IMR-90 (cell line): Measurements from ENCODE around the gene PPP1R12B. TPM values are rescaled to one million over a fixed set of nuclear protein-coding genes. Genes with fewer than 3 reads are reported as not detected.
A peak's percentile ranks its signal among the peaks of the same experiment; 100 is the strongest.

ENCODE experiments used
- ATAC-seq: fragments of 200-7000 bp; cut with Tn5 transposase; 2 replicates; pipeline ENCODE4 v1.9.1; 2020; ENCODE audit warnings: low read depth, mild to moderate bottlenecking, moderate library complexity
- BruUV-seq: library from RNA; stranded (reverse); fragments of 400-500 nt; replicated peaks from 2 replicates; lab custom pipeline; 2021; lab: Mats Ljungman, UMichigan
- CTCF ChIA-PET: fragments of 300-600 bp; formaldehyde crosslinking; extraction: SDS; loops from one replicate; lab custom pipeline; 2021; ENCODE audit warnings: antibody characterized with exemption; lab: Yijun Ruan, JAX
- POLR2A ChIA-PET: fragments of 300-600 bp; sonication (Branson Sonifier 250); formaldehyde crosslinking; loops from one replicate; lab custom pipeline; 2022; ENCODE audit warnings: antibody characterized with exemption; ENCODE audit not compliant: unreplicated experiment; lab: Charles Lee
- DNase-seq: peaks from one replicate; pipeline ENCODE4 v3.0.0; 2013
- H2AFZ ChIP-seq: replicated peaks from 2 replicates; pipeline ENCODE3; 2013; ENCODE audit warnings: low read length, mild to moderate bottlenecking; ENCODE audit not compliant: poor library complexity
- H2AK5ac ChIP-seq: 2 replicates; pipeline ENCODE4 v1.6.1; 2013; ENCODE audit warnings: low read depth, low read length, inconsistent platforms
- H2AK9ac ChIP-seq: replicated peaks from 2 replicates; pipeline ENCODE3; 2013; ENCODE audit warnings: mild to moderate bottlenecking, low read depth, low read length, moderate library complexity; ENCODE audit not compliant: poor library complexity
- H2BK120ac ChIP-seq: 2 replicates; pipeline ENCODE4 v1.6.1; 2013; ENCODE audit warnings: low read depth, low read length, inconsistent platforms
- H2BK15ac ChIP-seq: 3 replicates; pipeline ENCODE4 v1.6.1; 2013; ENCODE audit warnings: low read depth, low read length, inconsistent platforms
- H2BK20ac ChIP-seq: 2 replicates; pipeline ENCODE4 v1.6.1; 2013; ENCODE audit warnings: low read depth, mild to moderate bottlenecking, inconsistent platforms, low read length, moderate library complexity
- H2BK5ac ChIP-seq: 2 replicates; pipeline ENCODE4 v1.6.1; 2013; ENCODE audit warnings: mild to moderate bottlenecking, low read depth, low read length, inconsistent platforms; ENCODE audit not compliant: poor library complexity, severe bottlenecking
- H3K14ac ChIP-seq: replicated peaks from 2 replicates; pipeline ENCODE4 v1.6.1; 2013; ENCODE audit warnings: low read depth, low read length, inconsistent platforms
- H3K18ac ChIP-seq: 2 replicates; pipeline ENCODE4 v1.6.1; 2013; ENCODE audit warnings: low read depth, low read length, control low read depth
- H3K23ac ChIP-seq: 2 replicates; pipeline ENCODE4 v1.6.1; 2013; ENCODE audit warnings: low read depth, low read length, inconsistent platforms
- H3K27ac ChIP-seq: 2 replicates; pipeline ENCODE4 v1.5.1; 2013; ENCODE audit warnings: mild to moderate bottlenecking, control low read depth, low read length; ENCODE audit not compliant: insufficient read depth
- H3K27me3 ChIP-seq: 2 replicates; pipeline ENCODE4 v1.6.1; 2013; ENCODE audit warnings: low read length; ENCODE audit not compliant: control insufficient read depth, insufficient read depth
- H3K36me3 ChIP-seq: 2 replicates; pipeline ENCODE4 v1.6.1; 2013; ENCODE audit warnings: low read length, mixed read lengths; ENCODE audit not compliant: control insufficient read depth, insufficient read depth
- H3K4ac ChIP-seq: 2 replicates; pipeline ENCODE4 v1.6.1; 2013; ENCODE audit warnings: low read depth, low read length, inconsistent platforms
- H3K4me1 ChIP-seq: 2 replicates; pipeline ENCODE4 v1.6.1; 2013; ENCODE audit warnings: low read length, mixed read lengths; ENCODE audit not compliant: control insufficient read depth, insufficient read depth
- H3K4me2 ChIP-seq: 2 replicates; pipeline ENCODE4 v1.6.1; 2013; ENCODE audit warnings: low read depth, mild to moderate bottlenecking, control low read depth, low read length, moderate library complexity
- H3K4me3 ChIP-seq: 2 replicates; pipeline ENCODE4 v1.5.1; 2013; ENCODE audit warnings: low read depth, mild to moderate bottlenecking, control low read depth, low read length, moderate library complexity; ENCODE audit not compliant: insufficient read depth
- H3K56ac ChIP-seq: 2 replicates; pipeline ENCODE4 v1.6.1; 2013; ENCODE audit warnings: low read length, inconsistent platforms; ENCODE audit not compliant: insufficient read depth; ENCODE audit errors: extremely low read depth
- H3K79me1 ChIP-seq, 2 experiments: 2 replicates each; pipeline ENCODE4 v1.6.1; 2013; ENCODE audit warnings: low read length in 2 of 2, inconsistent platforms in 1 of 2, low read depth in 1 of 2
- H3K9ac ChIP-seq: 2 replicates; pipeline ENCODE4 v1.6.1; 2013; ENCODE audit warnings: low read depth, low read length, control low read depth
- H3K9me1 ChIP-seq: 2 replicates; pipeline ENCODE4 v1.6.1; 2013; ENCODE audit warnings: low read length, inconsistent platforms; ENCODE audit not compliant: insufficient read depth
- H3K9me3 ChIP-seq: 2 replicates; pipeline ENCODE4 v1.6.1; 2013; ENCODE audit warnings: low read length; ENCODE audit not compliant: control insufficient read depth, insufficient read depth
- H4K20me1 ChIP-seq: 2 replicates; pipeline ENCODE4 v1.6.1; 2013; ENCODE audit warnings: low read length, inconsistent platforms; ENCODE audit not compliant: insufficient read depth
- H4K5ac ChIP-seq: 2 replicates; pipeline ENCODE4 v1.6.1; 2013; ENCODE audit warnings: mild to moderate bottlenecking, low read depth, low read length, control low read depth
- H4K8ac ChIP-seq, 2 experiments: 2 replicates each; pipeline ENCODE4 v1.6.1; 2013; ENCODE audit warnings: low read depth in 2 of 2, low read length in 2 of 2, control low read depth in 1 of 2, inconsistent platforms in 1 of 2
- H4K91ac ChIP-seq: 2 replicates; pipeline ENCODE4 v1.6.1; 2013; ENCODE audit warnings: low read depth, low read length, inconsistent platforms; ENCODE audit not compliant: insufficient read depth
- BHLHE40 ChIP-seq: fragments of 150-350 bp; IDR thresholded peaks from 2 replicates; pipeline ENCODE4 v1.6.1; 2016; ENCODE audit warnings: mild to moderate bottlenecking, low read depth, low read length
- CEBPB ChIP-seq: IDR thresholded peaks from 2 replicates; pipeline ENCODE4 v1.6.1; 2012; ENCODE audit warnings: low read depth, low read length, improper control_type of control experiment
- CHD1 ChIP-seq: IDR thresholded peaks from 2 replicates; pipeline ENCODE4 v1.6.1; 2012; ENCODE audit warnings: low read depth, low read length, improper control_type of control experiment
- FOS ChIP-seq: fragments of 150-350 bp; IDR thresholded peaks from 2 replicates; pipeline ENCODE4 v1.6.1; 2016; ENCODE audit warnings: low read depth, low read length
- MAFK ChIP-seq: IDR thresholded peaks from 2 replicates; pipeline ENCODE4 v1.6.1; 2012; ENCODE audit warnings: low read depth, low read length, improper control_type of control experiment
- MXI1 ChIP-seq: IDR thresholded peaks from 2 replicates; pipeline ENCODE4 v1.6.1; 2012; ENCODE audit warnings: low read depth, mild to moderate bottlenecking, low read length, moderate library complexity, borderline replicate concordance
- POLR2A ChIP-seq: IDR thresholded peaks from 2 replicates; pipeline ENCODE4 v1.6.1; 2012; ENCODE audit warnings: mild to moderate bottlenecking, low read depth, low read length
- RAD21 ChIP-seq: IDR thresholded peaks from 2 replicates; pipeline ENCODE4 v1.6.1; 2012; ENCODE audit warnings: low read length, improper control_type of control experiment
- RCOR1 ChIP-seq: IDR thresholded peaks from 2 replicates; pipeline ENCODE4 v1.6.1; 2012; ENCODE audit warnings: mild to moderate bottlenecking, low read length, improper control_type of control experiment; ENCODE audit not compliant: insufficient replicate concordance
- RFX5 ChIP-seq: IDR thresholded peaks from 2 replicates; pipeline ENCODE4 v1.8.0; 2012; ENCODE audit warnings: low read depth, mild to moderate bottlenecking, low read length, moderate library complexity
- WGBS, 2 experiments: methylation state at CpG; one replicate each; pipeline versions ENCODE4 v1.1.5 to v1.1.7; 2013; ENCODE audit warnings: missing lambda C conversion rate in 2 of 2; ENCODE audit not compliant: insufficient read length in 1 of 2; ENCODE audit errors: extremely low coverage in 2 of 2; 5-methylcytosine and 5-hydroxymethylcytosine counted together
- dilution Hi-C: fragments of 300-500 bp; cut with HindIII; formaldehyde crosslinking; loops from one replicate; pipeline ENCODE4 v1.14.3; 2018; ENCODE audit warnings: low sequenced_read_pairs; ENCODE audit not compliant: unreplicated experiment
- in situ Hi-C: fragments of 300-500 bp; cut with MboI; formaldehyde crosslinking; loops from 3 replicates; pipeline ENCODE4 v1.14.3; 2019; ENCODE audit warnings: low sequenced_read_pairs, inconsistent platforms, mixed read lengths
- intact Hi-C: fragments of 100-400 bp; cut with micrococcal nuclease; formaldehyde crosslinking; loops from 2 replicates; pipeline ENCODE4 v1.10.0; 2022
- polyA plus RNA-seq, 3 experiments: library from polyadenylated mRNA; depleted of rRNA; stranded (reverse); fragments of >200 nt; gene quantifications; 2 replicates each; pipeline ENCODE4 v1.2.3, GENCODE V29; 2012; ENCODE audit warnings: low replicate concordance in 1 of 3
- total RNA-seq: library from RNA; depleted of rRNA; stranded (reverse); fragments of >200 nt; gene quantifications from 2 replicates; pipeline ENCODE4 v1.2.3, GENCODE V29; 2012
- TF ChIP-seq, protein P1 (sequence below): fragments of 150-350 bp; IDR thresholded peaks from 2 replicates; pipeline ENCODE4 v1.6.1; 2017; ENCODE audit warnings: mild to moderate bottlenecking, antibody characterized with exemption, low read length, low read depth
- TF ChIP-seq, protein P2 (sequence below): fragments of 150-350 bp; IDR thresholded peaks from 2 replicates; pipeline ENCODE4 v1.6.1; 2016; ENCODE audit warnings: low read depth, mild to moderate bottlenecking, low read length, moderate library complexity, borderline replicate concordance

Gene PPP1R12B
- total and polyA plus RNA-seq, 2 of the 4 experiments (the other 2 are of a cell fraction), result 8.5 to 12.0 TPM

DNA sequence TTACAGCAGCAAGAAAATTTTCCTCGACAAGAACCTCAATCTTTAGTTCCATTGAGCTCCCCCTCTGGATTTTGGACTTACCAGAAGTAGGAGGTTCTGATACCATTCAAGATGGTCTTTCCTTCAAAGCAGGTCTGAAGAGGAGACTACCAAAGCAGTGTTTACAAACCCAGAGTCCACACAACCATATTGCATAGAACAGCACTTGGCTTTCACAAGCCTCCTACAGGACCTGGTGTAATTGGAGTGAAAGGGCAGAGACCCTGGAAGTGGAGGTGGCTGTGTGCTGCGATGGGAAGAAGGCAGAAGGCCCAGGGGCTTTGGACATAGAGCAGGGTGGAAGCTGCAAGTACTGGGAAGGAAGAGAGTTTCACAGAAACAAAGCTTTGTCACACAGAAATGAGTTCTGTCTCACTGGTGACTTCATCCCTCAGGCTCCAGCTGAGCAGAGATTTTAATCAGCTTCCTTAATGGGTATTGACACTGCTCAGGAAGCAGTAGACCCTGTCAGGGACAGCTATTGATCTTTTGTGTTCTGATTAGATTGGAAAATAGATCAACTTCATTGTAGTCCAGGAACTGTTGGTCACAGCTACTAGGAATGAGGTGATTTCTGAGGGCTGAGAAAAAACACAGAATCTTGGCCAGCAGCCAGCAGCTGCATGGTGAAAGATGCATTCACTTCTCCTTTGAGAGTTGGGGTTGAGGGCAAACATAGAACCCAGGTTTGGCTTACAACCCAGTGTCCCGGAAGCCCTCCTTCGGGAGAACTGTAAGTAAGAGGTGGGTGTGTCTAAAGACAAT, 237.7 kb downstream of the PPP1R12B start:
- POLR2A ChIA-PET, result interaction anchor here (0.6 kb wide), 1 partner anchor 27 kb away, joined by 3 read pairs; no protein-coding TSS in a partner anchor
- Histone ChIP-seq H4K5ac (peak overlapping the region; percentile 93), H2AFZ (peak overlapping the region; percentile 63), H3K79me1 (peaks cover 0 to 24% of the 10 kb centered on the region in 2 experiments; a peak in 1 of 4 replicates), H2BK5ac (peak overlapping the region; percentile 88), H3K36me3 (peaks cover under 1% of the 10 kb centered on the region; the same call in 1 of the 2 replicates), H2BK20ac (peak overlapping the region; percentile 98), H3K9ac (peak overlapping the region; percentile 16), H3K23ac (peak overlapping the region; percentile 96), H3K14ac (peak overlapping the region; percentile 99), H2AK5ac (peak overlapping the region; percentile 99), H4K8ac (peak overlapping the region; percentile 80 to 95), H3K9me3 (no peaks in the 10 kb centered on the region), H2BK120ac (peak overlapping the region; percentile 99), H3K4me2 (no peak overlapping the region), H3K4me3 (no peak overlapping the region), H2BK15ac (peak overlapping the region; percentile 100), H3K18ac (peak overlapping the region; percentile 97), H3K27ac (peak overlapping the region; percentile 75), H3K4ac (peak overlapping the region; percentile 97), H3K9me1 (peaks cover 41% of the 10 kb centered on the region), H4K20me1 (no peaks in the 10 kb centered on the region), H3K27me3 (no peaks in the 10 kb centered on the region), H2AK9ac (peak overlapping the region; percentile 79), H4K91ac (peak overlapping the region; percentile 99), H3K4me1 (peaks cover 46% of the 10 kb centered on the region), H3K56ac (peak overlapping the region; percentile 72; the same call in 1 of the 2 replicates)
- ATAC-seq, result no peak
- CTCF ChIA-PET, result interaction anchor here (2.1 kb wide), 1 partner anchor 14 kb away, joined by 7 read pairs; no protein-coding TSS in a partner anchor
- TF ChIP-seq POLR2A, result no peak
- TF ChIP-seq MXI1, result no peak
- no peak for TF ChIP-seq RFX5
- no peak for TF ChIP-seq FOS
- TF ChIP-seq BHLHE40, result no peak
- no peak for TF ChIP-seq CHD1
- TF ChIP-seq MAFK, result no peak
- TF ChIP-seq RAD21, result no peak
- TF ChIP-seq CEBPB, result no peak
- TF ChIP-seq, protein P1, sequence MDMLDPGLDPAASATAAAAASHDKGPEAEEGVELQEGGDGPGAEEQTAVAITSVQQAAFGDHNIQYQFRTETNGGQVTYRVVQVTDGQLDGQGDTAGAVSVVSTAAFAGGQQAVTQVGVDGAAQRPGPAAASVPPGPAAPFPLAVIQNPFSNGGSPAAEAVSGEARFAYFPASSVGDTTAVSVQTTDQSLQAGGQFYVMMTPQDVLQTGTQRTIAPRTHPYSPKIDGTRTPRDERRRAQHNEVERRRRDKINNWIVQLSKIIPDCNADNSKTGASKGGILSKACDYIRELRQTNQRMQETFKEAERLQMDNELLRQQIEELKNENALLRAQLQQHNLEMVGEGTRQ, result no peak
- TF ChIP-seq, protein P2, sequence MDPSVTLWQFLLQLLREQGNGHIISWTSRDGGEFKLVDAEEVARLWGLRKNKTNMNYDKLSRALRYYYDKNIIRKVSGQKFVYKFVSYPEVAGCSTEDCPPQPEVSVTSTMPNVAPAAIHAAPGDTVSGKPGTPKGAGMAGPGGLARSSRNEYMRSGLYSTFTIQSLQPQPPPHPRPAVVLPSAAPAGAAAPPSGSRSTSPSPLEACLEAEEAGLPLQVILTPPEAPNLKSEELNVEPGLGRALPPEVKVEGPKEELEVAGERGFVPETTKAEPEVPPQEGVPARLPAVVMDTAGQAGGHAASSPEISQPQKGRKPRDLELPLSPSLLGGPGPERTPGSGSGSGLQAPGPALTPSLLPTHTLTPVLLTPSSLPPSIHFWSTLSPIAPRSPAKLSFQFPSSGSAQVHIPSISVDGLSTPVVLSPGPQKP, result no peak
- TF ChIP-seq RCOR1, result no peak
- no TSS peak for BruUV-seq
- dilution Hi-C loops, result no loop called here
- in situ Hi-C loops, result no loop called here
- 50% methylated on average over 1 of the region's 4 CpGs; no CpG with 5 or more reads in 1 of the 2 experiments for WGBS, 2 experiments
- peak; percentile 38 for DNase-seq
- intact Hi-C loops, result loop anchor here (5.0 kb wide), 1 partner anchor 79 kb away; no protein-coding TSS in a partner anchor
